Upper lobe of left lung (tissue), 4 donors: ENCODE results near the gene SCAND1.

Experiments used
- POLR2A ChIP-seq, 4 donors: fragments of 450-650 bp; IDR thresholded peaks; one replicate each; pipeline ENCODE4 v1.5.1; 2016 to 2017; ENCODE audit warnings: antibody characterized with exemption in 4 of 4, mild to moderate bottlenecking in 2 of 4
- POLR2AphosphoS5 ChIP-seq, 2 donors: sonication (generic); formaldehyde crosslinking; IDR thresholded peaks; one replicate each; pipeline ENCODE4 v1.5.1; 2017; ENCODE audit warnings: antibody characterized with exemption in 2 of 2
- TF ChIP-seq, protein P1 (sequence below), 6 experiments: fragments of 450-650 bp in 4 of 6; fragments of 200-600 bp in 2 of 6; sonication (generic) in 2 of 6; IDR thresholded peaks; one replicate each; pipeline ENCODE4 v1.5.1; 2016 to 2019; ENCODE audit warnings: antibody characterized with exemption in 6 of 6

DNA sequence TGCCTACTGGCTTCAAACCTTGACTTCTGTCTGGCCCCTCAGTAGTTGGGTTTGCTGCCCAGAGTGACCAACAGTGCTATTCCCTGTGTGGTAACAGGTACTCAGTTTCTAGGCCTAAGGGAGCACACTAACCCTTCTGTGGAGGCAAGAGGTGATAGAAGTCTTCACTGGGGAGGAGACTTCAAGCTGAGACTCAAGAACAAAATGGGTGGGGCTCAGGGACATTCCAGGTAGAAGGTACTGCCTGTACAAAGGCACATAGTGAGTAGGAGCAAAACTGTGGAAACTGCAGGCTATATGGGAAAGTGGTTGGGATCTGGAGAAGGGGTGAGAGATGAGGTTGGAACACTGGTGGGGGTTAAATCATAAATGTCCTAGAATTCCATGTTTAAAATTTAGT lies 2.3 kb upstream of the SCAND1 start:
- TF ChIP-seq, protein P1, sequence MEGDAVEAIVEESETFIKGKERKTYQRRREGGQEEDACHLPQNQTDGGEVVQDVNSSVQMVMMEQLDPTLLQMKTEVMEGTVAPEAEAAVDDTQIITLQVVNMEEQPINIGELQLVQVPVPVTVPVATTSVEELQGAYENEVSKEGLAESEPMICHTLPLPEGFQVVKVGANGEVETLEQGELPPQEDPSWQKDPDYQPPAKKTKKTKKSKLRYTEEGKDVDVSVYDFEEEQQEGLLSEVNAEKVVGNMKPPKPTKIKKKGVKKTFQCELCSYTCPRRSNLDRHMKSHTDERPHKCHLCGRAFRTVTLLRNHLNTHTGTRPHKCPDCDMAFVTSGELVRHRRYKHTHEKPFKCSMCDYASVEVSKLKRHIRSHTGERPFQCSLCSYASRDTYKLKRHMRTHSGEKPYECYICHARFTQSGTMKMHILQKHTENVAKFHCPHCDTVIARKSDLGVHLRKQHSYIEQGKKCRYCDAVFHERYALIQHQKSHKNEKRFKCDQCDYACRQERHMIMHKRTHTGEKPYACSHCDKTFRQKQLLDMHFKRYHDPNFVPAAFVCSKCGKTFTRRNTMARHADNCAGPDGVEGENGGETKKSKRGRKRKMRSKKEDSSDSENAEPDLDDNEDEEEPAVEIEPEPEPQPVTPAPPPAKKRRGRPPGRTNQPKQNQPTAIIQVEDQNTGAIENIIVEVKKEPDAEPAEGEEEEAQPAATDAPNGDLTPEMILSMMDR (IDR thresholded peaks at IDR 0.05): no peak
- TF ChIP-seq POLR2AphosphoS5 (IDR thresholded peaks at IDR 0.05): no peak
- no peak for TF ChIP-seq POLR2A (IDR thresholded peaks at IDR 0.05)
